Stimulated activated CD8-positive, alpha-beta memory T cell treated with anti-CD3 and anti-CD28 coated beads, Interleukin-7, amount 100 ng/mL, for 48 hours (primary cell): Measurements from ENCODE around the gene C1QTNF8.
A peak's percentile ranks its signal among the peaks of the same experiment; 100 is the strongest.

Experiments
- DNase-seq, 2 donors: peaks; one replicate each; pipeline ENCODE4 v3.0.0-alpha.2; 2020; ENCODE audit warnings: low read depth in 1 of 2; ENCODE audit errors: extremely low read depth in 1 of 2

C1QTNF8 gene

GRCh38 chr16:1066584-1067172 is 29.4 kb downstream of the C1QTNF8 start:
- DNase-seq, result no peak

- no peak for DNase-seq
Measured at GRCh38 chr16:1065469-1066128, 30.4 kb downstream of the C1QTNF8 start.

GRCh38 chr16:1063728-1064127 is 32.3 kb downstream of the C1QTNF8 start:
- no peak for DNase-seq

DNA sequence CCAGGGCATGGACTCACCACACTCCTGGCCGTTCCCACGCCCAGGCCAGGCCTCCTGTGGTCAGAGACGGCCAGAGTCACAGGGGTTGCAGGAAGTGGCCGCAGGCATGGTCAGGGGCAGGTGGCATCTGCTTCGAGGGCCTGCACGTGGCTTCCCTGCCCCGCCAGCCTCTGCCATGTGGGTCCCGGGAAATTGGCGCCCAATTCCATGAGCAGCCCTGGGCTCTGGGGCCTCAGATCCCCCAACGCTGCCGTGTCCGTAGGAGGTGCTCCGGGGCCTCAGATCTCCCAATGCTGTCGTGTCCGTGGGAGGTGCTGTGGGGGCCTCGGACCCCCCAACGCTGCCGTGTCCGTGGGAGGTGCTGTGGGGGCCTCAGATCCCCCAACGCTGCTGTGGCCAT is 33.1 kb downstream of the C1QTNF8 start:
- no peak for DNase-seq

DNA sequence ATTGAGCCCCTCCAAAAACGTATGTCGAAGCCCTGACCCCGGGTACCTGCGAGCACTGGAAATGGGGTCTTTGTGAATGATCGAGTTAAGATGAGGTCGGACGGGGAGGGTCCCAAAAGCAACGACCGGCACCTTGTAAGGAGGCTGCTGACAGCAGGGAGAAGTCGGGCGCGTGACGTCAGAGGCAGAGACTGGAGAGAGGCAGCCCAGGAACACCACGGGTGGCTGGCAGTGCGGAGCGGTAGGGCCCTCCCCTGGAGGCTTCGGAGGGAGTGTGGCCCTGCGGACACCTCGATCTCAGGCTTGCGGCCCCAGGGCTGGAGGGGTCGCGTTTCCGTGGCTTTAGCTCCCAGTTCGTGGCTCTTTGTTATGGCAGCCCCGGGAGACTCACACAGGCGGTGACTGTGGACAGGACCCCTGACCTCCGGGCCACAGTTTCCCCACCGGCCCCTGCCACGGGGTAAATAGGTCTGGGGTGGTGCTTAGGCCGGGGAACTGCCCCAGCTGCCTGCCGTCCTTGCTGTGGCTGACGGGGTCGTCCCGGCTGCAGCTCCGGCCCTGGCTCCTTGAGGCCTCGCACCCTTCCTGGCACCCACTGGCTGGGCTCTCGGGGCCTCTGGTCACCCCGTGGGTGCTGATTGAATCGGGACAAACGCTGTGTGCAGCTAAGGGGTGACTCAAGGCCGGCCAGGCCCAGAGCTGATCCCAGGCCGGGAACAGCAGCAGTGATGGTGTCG is 34.1 kb downstream of the C1QTNF8 start:
- DNase-seq, result no peak

DNA sequence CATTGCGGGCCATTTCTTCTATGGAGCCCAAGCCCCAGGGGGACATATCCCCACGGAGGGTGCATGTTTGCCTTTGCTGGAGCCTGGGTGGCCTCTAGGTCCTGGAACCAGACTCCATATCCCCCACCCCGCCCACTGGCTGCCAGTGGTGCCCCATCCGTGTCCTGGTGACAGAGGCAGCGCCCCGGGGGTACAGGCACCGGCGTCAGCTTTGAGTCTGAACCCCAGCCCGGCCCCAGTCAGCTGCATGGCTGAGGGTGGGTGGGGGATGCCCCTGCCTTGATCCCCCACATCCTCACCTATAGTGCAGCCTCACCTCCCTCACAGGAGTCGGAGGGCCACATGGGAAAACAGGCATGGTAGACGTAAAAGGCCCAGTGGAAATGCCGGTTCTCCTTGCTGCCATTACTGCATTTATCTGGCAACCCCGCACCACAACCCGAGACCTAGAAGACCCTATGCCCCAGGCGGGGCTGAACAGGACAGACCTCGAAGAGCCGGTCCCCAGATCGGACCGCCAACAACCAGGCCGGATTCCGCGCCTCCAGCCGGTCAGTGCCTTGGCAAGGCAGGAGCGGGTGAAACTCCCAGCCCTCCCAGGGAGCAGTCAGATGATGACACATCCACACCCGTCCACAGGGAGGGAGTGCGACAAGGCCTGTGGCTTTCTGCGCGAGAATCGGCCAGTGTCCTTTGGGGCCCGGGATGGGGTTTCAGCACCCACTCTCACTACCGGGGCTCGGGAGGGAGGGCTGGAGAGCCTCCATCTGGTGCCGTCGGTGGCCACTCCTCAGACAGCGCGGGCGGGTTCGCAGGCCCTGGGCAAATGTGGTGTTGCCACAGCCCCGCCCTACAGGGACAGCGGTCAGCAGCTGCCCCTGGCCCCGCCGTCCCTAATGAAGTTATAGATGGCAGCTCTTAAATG is 35.4 kb downstream of the C1QTNF8 start:
- no peak for DNase-seq

GRCh38 chr16:1059310-1059709 is 36.7 kb downstream of the C1QTNF8 start:
- no peak for DNase-seq

GRCh38 chr16:1058216-1058615 is 37.8 kb downstream of the C1QTNF8 start:
- no peak for DNase-seq

GRCh38 chr16:1057252-1057932 is 38.7 kb downstream of the C1QTNF8 start:
- DNase-seq, result peak; percentile 32 to 34

- DNase-seq, result no peak
Measured at GRCh38 chr16:1056196-1056595, 39.8 kb downstream of the C1QTNF8 start.

DNA sequence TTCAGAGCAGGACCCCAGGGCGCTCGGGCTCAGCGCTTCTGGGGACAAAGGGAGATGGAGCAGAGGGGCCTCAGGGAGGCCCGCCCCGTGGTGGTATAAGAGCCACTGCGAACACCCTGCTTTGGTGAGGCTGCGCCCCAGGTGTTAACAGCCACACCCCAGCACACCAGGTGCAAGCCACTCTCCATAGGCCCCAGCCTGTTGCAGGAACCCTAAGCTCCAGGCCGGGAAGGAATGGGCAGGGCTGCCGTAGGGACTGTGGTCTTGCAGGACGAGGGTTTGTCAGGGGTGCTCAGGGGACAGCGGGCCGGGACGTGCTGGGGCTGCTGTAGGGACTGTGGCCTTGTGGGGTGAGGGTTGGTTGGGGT is 40.5 kb downstream of the C1QTNF8 start:
- DNase-seq, result no peak

GRCh38 chr16:1054660-1055556 is 41.1 kb downstream of the C1QTNF8 start:
- DNase-seq, result no peak

GRCh38 chr16:1053700-1054368 is 42.2 kb downstream of the C1QTNF8 start:
- DNase-seq, result no peak

DNA sequence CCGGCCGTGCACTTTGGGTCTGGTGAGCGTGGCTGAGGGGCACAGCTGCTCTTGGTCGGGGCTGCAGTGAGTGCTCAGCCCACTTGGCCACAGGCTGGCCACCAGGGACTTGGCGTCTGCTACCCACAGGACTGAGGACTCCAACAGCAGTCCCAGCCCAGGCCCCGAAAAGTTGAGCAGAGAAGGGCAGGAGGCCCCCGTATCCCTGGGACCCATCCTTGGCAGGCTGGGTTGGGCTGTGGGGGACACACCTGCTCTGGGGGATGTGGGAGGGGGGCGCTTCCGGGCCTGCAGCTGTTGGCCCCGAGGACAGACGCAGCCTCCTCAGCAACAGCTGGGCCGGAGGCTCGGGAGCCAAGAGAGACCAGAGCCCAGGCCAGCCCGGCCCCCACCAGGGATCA is 42.9 kb downstream of the C1QTNF8 start:
- DNase-seq, result no peak

GRCh38 chr16:1052721-1053120 is 43.3 kb downstream of the C1QTNF8 start:
- no peak for DNase-seq

DNA sequence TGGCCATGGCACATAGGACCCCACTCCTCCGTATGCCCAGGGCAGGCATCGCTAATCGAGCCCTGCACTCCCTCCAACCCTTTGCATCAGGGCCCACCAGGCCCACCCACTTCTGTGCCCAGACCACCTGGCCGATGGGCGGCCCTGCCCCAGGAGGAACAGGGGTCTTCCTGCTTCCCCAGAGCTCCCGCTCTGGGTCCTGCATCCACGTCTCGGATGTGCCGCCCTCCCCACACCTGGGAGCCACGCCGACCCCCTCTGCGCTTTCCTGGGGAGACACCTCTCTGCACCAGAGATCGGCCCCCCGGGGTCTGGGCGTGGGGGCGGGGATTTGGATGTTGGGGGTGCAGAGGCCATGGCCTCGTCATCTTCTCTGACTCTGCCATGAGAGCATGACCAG is 44.6 kb downstream of the C1QTNF8 start:
- no peak for DNase-seq

- no peak for DNase-seq
Measured at GRCh38 chr16:1050921-1051320, 45.1 kb downstream of the C1QTNF8 start.

- DNase-seq, result no peak
Measured at GRCh38 chr16:1050516-1050915, 45.5 kb downstream of the C1QTNF8 start.

- no peak for DNase-seq
Measured at GRCh38 chr16:1049976-1050247, 46.1 kb downstream of the C1QTNF8 start.
